ENCODE results near the gene STPG3. TPM values are rescaled to one million over a fixed set of nuclear protein-coding genes. Genes with fewer than 3 reads are reported as not detected.

The STPG3 gene
- total and polyA plus RNA-seq, 2 experiments from 2014 or later = 0.95 to 3.3 TPM

- peak; percentile 31 for TF ChIP-seq CTCF (IDR thresholded peaks at IDR 0.05; ENCODE audit: low read depth, low read length)
- Histone ChIP-seq H3K27ac (no peak overlapping the region), H3K27me3 (no peaks in the 10 kb centered on the region), H3K9me3 (ENCODE audit: low read depth) (no peaks in the 10 kb centered on the region), H3K4me3 (no peak overlapping the region), H3K4me1 (ENCODE audit: low read depth) (no peaks in the 10 kb centered on the region), H3K36me3 (no peaks in the 10 kb centered on the region)
- DNase-seq (ENCODE audit: low read depth in 1 of 2, low spot score in 1 of 2) = peak; percentile 47 to 61
These were observed 35.9 kb downstream of the STPG3 start for GRCh38 chr9:137286975-137287383.

- no peak overlapping the region for H3K4me3 ChIP-seq
- H3K27ac ChIP-seq = no peak overlapping the region
- DNase-seq (ENCODE audit: low read depth in 1 of 2, low spot score in 1 of 2) = no peak
- TF ChIP-seq CTCF (IDR thresholded peaks at IDR 0.05; ENCODE audit: low read depth, low read length) = no peak
- H3K9me3 ChIP-seq (ENCODE audit: low read depth) = no peaks in the 10 kb centered on the region
- no peaks in the 10 kb centered on the region for H3K36me3 ChIP-seq
- H3K4me1 ChIP-seq (ENCODE audit: low read depth) = no peaks in the 10 kb centered on the region
- peaks cover 37% of the 10 kb centered on the region for H3K27me3 ChIP-seq
These were observed 42.0 kb downstream of the STPG3 start for GRCh38 chr9:137293094-137293481.

GRCh38 chr9:137293482-137294090, 42.5 kb downstream of the STPG3 start:
- H3K27me3 ChIP-seq = peaks cover 42% of the 10 kb centered on the region
- H3K4me3 ChIP-seq = no peak overlapping the region
- TF ChIP-seq CTCF (IDR thresholded peaks at IDR 0.05; ENCODE audit: low read depth, low read length) = no peak
- no peaks in the 10 kb centered on the region for H3K36me3 ChIP-seq
- H3K27ac ChIP-seq = no peak overlapping the region
- no peaks in the 10 kb centered on the region for H3K9me3 ChIP-seq (ENCODE audit: low read depth)
- H3K4me1 ChIP-seq (ENCODE audit: low read depth) = no peaks in the 10 kb centered on the region
- no peak for DNase-seq (ENCODE audit: low read depth in 1 of 2, low spot score in 1 of 2)

- H3K4me1 ChIP-seq (ENCODE audit: low read depth) = peaks cover 1% of the 10 kb centered on the region
- H3K4me3 ChIP-seq = no peak overlapping the region
- H3K9me3 ChIP-seq (ENCODE audit: low read depth) = no peaks in the 10 kb centered on the region
- DNase-seq (ENCODE audit: low read depth in 1 of 2, low spot score in 1 of 2) = peak in 1 of 2 donors; percentile 57
- H3K27ac ChIP-seq = no peak overlapping the region
- TF ChIP-seq CTCF (IDR thresholded peaks at IDR 0.05; ENCODE audit: low read depth, low read length) = no peak
- peaks cover 43% of the 10 kb centered on the region for H3K27me3 ChIP-seq
- no peaks in the 10 kb centered on the region for H3K36me3 ChIP-seq
These were observed 43.1 kb downstream of the STPG3 start for GRCh38 chr9:137294091-137294680.

- peak; percentile 39 for TF ChIP-seq CTCF (IDR thresholded peaks at IDR 0.05; ENCODE audit: low read depth, low read length)
- Histone ChIP-seq H3K27ac (no peak overlapping the region), H3K4me3 (no peak overlapping the region), H3K27me3 (peaks cover 43% of the 10 kb centered on the region), H3K36me3 (no peaks in the 10 kb centered on the region), H3K9me3 (ENCODE audit: low read depth) (no peaks in the 10 kb centered on the region), H3K4me1 (ENCODE audit: low read depth) (peaks cover 7% of the 10 kb centered on the region)
- DNase-seq (ENCODE audit: low read depth in 1 of 2, low spot score in 1 of 2) = peak in 1 of 2 donors; percentile 64
These were observed 43.7 kb downstream of the STPG3 start for GRCh38 chr9:137294681-137295237.
